Measurements from ENCODE around the gene SLC19A2. TPM values are rescaled to one million over a fixed set of nuclear protein-coding genes. Genes with fewer than 3 reads are reported as not detected.

Gene SLC19A2
- total RNA-seq, 4 donors from 2014 or later, result 19.0 to 38.8 (median 20.6) TPM

DNA sequence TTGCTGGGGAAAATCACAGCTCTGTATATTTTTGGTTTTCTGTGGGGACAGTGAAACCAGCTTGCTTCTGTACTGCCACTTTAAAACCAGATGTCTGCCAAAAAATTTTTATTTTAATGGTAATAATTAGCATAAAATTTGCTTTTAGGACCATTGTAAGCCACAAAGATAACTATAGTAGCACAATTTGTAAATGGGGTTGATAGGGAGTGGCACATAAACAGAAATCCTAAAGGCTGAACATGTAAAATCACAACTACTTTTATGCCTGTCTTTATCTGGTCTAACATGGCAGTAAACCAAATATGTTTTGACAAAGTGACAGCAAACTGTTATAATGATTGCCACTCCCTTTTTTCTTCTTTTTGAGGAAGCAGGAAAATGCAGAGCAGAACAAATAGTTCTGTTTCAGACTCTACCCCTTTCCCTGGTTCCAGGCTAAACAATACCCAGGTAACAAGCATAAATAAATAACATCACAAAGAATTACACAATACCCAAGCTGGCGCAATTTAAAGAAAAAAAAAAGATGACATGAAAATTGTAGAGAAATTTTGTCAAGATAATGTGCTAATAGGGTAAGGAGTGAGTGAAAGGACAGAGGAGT, 34.4 kb downstream of the SLC19A2 start:
- Histone ChIP-seq H3K4me3 (no peak overlapping the region), H3K9me3 (no peaks in the 10 kb centered on the region), H3K27me3 (no peaks in the 10 kb centered on the region), H3K27ac (replicated peaks in 1 of 4) (no peak overlapping the region), H3K36me3 (no peaks in the 10 kb centered on the region), H3K4me1 (no peaks in the 10 kb centered on the region)
- 68% methylated on average over 1 of the region's 1 CpG for WGBS
- intact Hi-C loops (cut with DNase I), result no loop called here
- TF ChIP-seq POLR2A (IDR thresholded peaks at IDR 0.05; ENCODE audit: low read depth), result no peak
- no peak for TF ChIP-seq CTCF (IDR thresholded peaks at IDR 0.05)
- no peak for TF ChIP-seq EP300 (IDR thresholded peaks at IDR 0.05)
- TF ChIP-seq POLR2AphosphoS5 (IDR thresholded peaks at IDR 0.05), result no peak
- DNase-seq (ENCODE audit: extremely low spot score), result no peak

DNA sequence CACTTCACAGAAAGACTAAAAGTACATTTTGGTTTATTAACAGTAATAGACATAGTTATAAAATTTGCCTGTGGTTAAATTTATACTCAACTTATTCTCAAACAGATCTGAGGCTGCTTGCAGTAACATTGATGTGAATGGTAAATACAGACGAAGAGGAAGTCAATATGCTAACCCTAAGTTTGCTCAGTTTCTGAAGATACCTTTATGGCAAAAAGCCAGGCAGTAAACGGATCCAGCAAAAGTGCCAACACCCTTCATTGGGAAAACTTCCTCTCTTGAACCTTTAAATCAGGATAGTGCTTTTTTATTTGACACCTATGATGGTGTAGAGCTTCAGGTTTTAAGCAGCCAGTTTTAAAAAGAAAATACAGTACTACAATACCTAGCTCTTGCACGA, 41.8 kb downstream of the SLC19A2 start:
- no peak for DNase-seq (ENCODE audit: extremely low spot score)
- H3K27ac ChIP-seq (replicated peaks in 1 of 4), result no peak overlapping the region
- H3K27me3 ChIP-seq, result peaks cover 0 to 9% (median 0%) of the 10 kb centered on the region in 4 donors
- H3K36me3 ChIP-seq, result no peaks in the 10 kb centered on the region
- no peak overlapping the region for H3K4me3 ChIP-seq
- 47% methylated on average over 3 of the region's 3 CpGs for WGBS
- no peaks in the 10 kb centered on the region for H3K4me1 ChIP-seq
- no peak for TF ChIP-seq POLR2AphosphoS5 (IDR thresholded peaks at IDR 0.05)
- TF ChIP-seq POLR2A (IDR thresholded peaks at IDR 0.05; ENCODE audit: low read depth), result no peak
- TF ChIP-seq CTCF (IDR thresholded peaks at IDR 0.05), result no peak
- no peak for TF ChIP-seq EP300 (IDR thresholded peaks at IDR 0.05)
- H3K9me3 ChIP-seq, result no peaks in the 10 kb centered on the region
- intact Hi-C loops (cut with DNase I), result no loop called here

DNA sequence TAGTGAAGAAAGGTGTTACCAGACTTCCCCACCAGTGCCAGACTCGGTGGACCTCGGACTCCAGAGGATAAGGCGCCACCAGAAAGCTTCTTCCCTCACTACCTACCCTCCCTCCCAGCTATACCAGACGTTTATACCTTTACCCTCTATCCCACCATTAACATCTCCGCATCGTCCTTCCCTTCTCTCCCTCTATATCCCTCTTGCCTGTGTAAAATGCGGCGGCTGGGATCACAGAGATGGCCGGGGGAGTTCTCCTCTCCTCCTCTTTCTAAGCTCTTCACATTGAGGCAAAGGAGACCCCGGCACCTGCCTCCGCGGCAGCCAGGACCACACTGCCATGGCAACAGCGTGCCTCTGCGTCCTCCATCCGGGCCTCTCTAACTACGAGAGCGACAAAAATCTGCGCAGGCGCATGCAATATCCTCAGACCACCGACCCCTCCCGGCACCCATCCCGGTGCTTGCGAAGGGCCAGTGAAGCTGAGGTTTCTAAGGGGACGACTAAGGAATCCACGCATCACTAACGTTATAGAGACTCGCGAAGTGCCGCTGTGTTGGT, 58.6 kb downstream of the SLC19A2 start, which contains the start of gene CCDC181:
CCDC181 (minus strand) TSS at position 394 of the 561 bp plus-strand sequence. CDS start 2,547 bp downstream, outside the sequence.
- no peaks in the 10 kb centered on the region for H3K36me3 ChIP-seq
- TF ChIP-seq POLR2A (IDR thresholded peaks at IDR 0.05; ENCODE audit: low read depth) (no peak), POLR2AphosphoS5 (IDR thresholded peaks at IDR 0.05) (peak; percentile 6 to 59), EP300 (IDR thresholded peaks at IDR 0.05) (no peak), CTCF (IDR thresholded peaks at IDR 0.05) (no peak)
- H3K9me3 ChIP-seq, result peaks cover 0 to under 1% (median 0%) of the 10 kb centered on the region in 4 donors
- WGBS, result under 1% methylated on average over 26 of the region's 29 CpGs
- peak; percentile 92 for DNase-seq (ENCODE audit: extremely low spot score)
- no peak within 1 kb of the TSS for H3K27ac ChIP-seq (replicated peaks in 1 of 4)
- intact Hi-C loops (cut with DNase I), result no loop called here
- peak within 1 kb of the TSS; percentile 47 to 62 (median 54) for H3K4me3 ChIP-seq
- peaks cover 0 to 14% (median 10%) of the 10 kb centered on the region in 4 donors for H3K4me1 ChIP-seq
- peaks cover 0 to 18% (median 0%) of the 10 kb centered on the region in 4 donors for H3K27me3 ChIP-seq

DNA sequence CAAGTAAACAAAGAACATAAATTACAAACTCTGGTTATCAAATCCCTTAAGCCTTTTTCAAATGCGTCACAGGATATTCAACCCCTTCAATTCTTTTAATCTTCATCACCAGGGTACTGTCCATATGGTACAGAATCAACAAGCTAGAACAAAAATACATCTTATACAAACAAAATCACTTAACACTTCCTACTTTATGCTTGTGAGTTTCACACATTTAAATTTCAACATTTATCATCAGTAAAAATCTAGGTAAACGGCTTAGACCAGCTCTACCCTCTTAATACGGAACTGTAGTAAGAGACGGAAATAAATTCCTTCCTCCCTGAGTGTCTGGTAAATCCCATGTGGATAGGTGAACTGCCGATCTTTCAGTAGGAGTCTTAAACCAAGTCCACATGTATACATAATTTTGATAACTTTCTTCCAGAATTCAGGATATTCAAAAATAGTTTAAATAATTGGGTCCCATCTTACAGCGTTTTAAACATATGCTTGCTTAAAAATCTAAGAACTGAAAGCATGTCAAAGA, 59.5 kb downstream of the SLC19A2 start:
- 45% methylated on average over 6 of the region's 6 CpGs for WGBS
- Histone ChIP-seq H3K36me3 (no peaks in the 10 kb centered on the region), H3K27ac (replicated peaks in 1 of 4) (no peak overlapping the region), H3K27me3 (peaks cover 0 to 14% (median 0%) of the 10 kb centered on the region in 4 donors), H3K9me3 (no peaks in the 10 kb centered on the region), H3K4me3 (peak overlapping the region; percentile 47 to 62 (median 54)), H3K4me1 (peaks cover 0 to 14% (median 10%) of the 10 kb centered on the region in 4 donors)
- intact Hi-C loops (cut with DNase I), result no loop called here
- DNase-seq (ENCODE audit: extremely low spot score), result no peak
- no peak for TF ChIP-seq POLR2AphosphoS5 (IDR thresholded peaks at IDR 0.05)
- no peak for TF ChIP-seq POLR2A (IDR thresholded peaks at IDR 0.05; ENCODE audit: low read depth)
- no peak for TF ChIP-seq CTCF (IDR thresholded peaks at IDR 0.05)
- no peak for TF ChIP-seq EP300 (IDR thresholded peaks at IDR 0.05)
